Calu3 (cell line): ENCODE data around the gene ZC3H11A. TPM values are rescaled to one million over a fixed set of nuclear protein-coding genes. Genes with fewer than 3 reads are reported as not detected.
"Not testable (repeated sequence)": the region's sequence is repeated elsewhere in the genome, so short reads cannot be mapped to it uniquely, and the experiment has no call there.

ENCODE experiments used
- BruUV-seq: library from RNA; stranded (reverse); fragments of 400-500 nt; replicated peaks from 2 replicates; lab custom pipeline; 2021; lab: Mats Ljungman, UMichigan
- CTCF ChIA-PET: fragments of 300-600 bp; sonication (Branson Sonifier 250); formaldehyde crosslinking; loops from one replicate; lab custom pipeline; 2022; ENCODE audit warnings: antibody characterized with exemption; lab: Charles Lee
- DNase-seq: peaks from one replicate; pipeline ENCODE4 v3.0.0; 2022
- H3K27ac Mint-ChIP-seq: one replicate; pipeline ENCODE4 v1.8.0; 2022; ENCODE audit warnings: mixed read lengths; ENCODE audit not compliant: unreplicated experiment
- H3K27me3 Mint-ChIP-seq: one replicate; pipeline ENCODE4 v1.8.0; 2022; ENCODE audit warnings: mixed read lengths; ENCODE audit not compliant: unreplicated experiment
- H3K36me3 Mint-ChIP-seq: one replicate; pipeline ENCODE4 v1.8.0; 2022; ENCODE audit warnings: mild to moderate bottlenecking, moderate library complexity, mixed read lengths; ENCODE audit not compliant: insufficient read depth, unreplicated experiment
- H3K4me1 Mint-ChIP-seq: one replicate; pipeline ENCODE4 v1.8.0; 2022; ENCODE audit warnings: mild to moderate bottlenecking, low read depth, mixed read lengths; ENCODE audit not compliant: unreplicated experiment
- H3K4me3 Mint-ChIP-seq: one replicate; pipeline ENCODE4 v1.8.0; 2022; ENCODE audit warnings: mild to moderate bottlenecking, low read depth, moderate library complexity, mixed read lengths; ENCODE audit not compliant: unreplicated experiment
- H3K9me3 Mint-ChIP-seq: one replicate; pipeline ENCODE4 v1.8.0; 2022; ENCODE audit warnings: low read depth, mixed read lengths; ENCODE audit not compliant: unreplicated experiment
- intact Hi-C: fragments of 100-400 bp; cut with micrococcal nuclease; formaldehyde crosslinking; loops from one replicate; pipeline ENCODE4 v1.10.0; 2022; ENCODE audit not compliant: unreplicated experiment
- total RNA-seq: library from RNA; stranded (reverse); gene quantifications from 2 replicates; pipeline ENCODE4 v1.2.3, GENCODE V29; 2022
- TF ChIP-seq, protein P1 (sequence below): fragments of 200-600 bp; IDR thresholded peaks from one replicate; pipeline ENCODE4 v1.8.0; 2022; ENCODE audit warnings: antibody characterized with exemption; ENCODE audit not compliant: unreplicated experiment

The ZC3H11A gene
- total RNA-seq, 1 experiment from 2014 or later: 113 TPM

DNA sequence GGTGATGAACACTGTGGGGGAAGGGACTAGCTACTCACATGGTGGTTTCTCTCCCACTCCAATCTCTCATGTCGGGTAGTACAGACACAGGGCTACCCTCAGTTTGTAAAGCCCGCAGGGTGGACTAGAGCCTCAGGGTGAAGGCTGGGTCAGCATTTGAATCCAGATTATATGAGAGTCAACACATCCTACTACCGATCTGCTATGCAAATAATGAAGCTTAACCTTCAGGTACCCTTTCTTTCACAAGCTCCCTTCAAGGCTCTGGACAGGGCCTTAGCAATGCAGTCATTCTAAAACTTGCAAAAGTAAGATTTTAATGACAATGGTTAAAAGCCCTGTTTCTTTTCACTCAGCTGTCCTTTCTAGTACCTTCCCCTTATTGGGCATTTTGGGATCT, 5.5 kb upstream of the ZC3H11A start:
- Mint-ChIP-seq H3K9me3 (no peaks in the 10 kb centered on the region), H3K27me3 (no peaks in the 10 kb centered on the region), H3K36me3 (peaks cover 3% of the 10 kb centered on the region), H3K4me1 (peaks cover 17% of the 10 kb centered on the region), H3K4me3 (no peak overlapping the region), H3K27ac (no peak overlapping the region)
- intact Hi-C loops: no loop called here
- TF ChIP-seq, protein P1, sequence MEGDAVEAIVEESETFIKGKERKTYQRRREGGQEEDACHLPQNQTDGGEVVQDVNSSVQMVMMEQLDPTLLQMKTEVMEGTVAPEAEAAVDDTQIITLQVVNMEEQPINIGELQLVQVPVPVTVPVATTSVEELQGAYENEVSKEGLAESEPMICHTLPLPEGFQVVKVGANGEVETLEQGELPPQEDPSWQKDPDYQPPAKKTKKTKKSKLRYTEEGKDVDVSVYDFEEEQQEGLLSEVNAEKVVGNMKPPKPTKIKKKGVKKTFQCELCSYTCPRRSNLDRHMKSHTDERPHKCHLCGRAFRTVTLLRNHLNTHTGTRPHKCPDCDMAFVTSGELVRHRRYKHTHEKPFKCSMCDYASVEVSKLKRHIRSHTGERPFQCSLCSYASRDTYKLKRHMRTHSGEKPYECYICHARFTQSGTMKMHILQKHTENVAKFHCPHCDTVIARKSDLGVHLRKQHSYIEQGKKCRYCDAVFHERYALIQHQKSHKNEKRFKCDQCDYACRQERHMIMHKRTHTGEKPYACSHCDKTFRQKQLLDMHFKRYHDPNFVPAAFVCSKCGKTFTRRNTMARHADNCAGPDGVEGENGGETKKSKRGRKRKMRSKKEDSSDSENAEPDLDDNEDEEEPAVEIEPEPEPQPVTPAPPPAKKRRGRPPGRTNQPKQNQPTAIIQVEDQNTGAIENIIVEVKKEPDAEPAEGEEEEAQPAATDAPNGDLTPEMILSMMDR: no peak
- no peak for DNase-seq
- CTCF ChIA-PET: interaction anchor here (0.5 kb wide), 1 partner anchor 362 kb away, joined by 3 read pairs; no protein-coding TSS in a partner anchor
- no TSS peak for BruUV-seq

DNA sequence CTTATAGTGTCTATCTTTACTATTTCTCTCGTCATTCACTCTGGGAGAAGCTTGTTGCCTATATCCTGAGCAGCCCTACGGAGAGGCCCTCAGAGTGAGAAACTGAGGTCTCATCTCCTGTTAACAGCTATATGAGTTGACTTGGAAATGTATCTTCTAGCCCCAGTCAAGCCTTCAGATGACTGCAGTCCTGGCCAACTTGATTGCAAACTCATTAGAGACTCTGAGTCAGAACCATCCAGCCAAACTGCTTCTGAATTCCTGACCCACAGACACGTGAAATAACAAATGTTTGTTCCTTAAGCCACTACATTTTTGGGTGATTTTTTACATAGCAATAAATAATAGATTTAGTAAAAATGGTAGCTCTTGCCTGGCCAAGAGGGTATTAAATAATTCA, 3.9 kb upstream of the ZC3H11A start:
- TF ChIP-seq, protein P1: no peak
- intact Hi-C loops: no loop called here
- no peaks in the 10 kb centered on the region for H3K9me3 Mint-ChIP-seq
- H3K27me3 Mint-ChIP-seq: no peaks in the 10 kb centered on the region
- no peak overlapping the region for H3K27ac Mint-ChIP-seq
- no peak overlapping the region for H3K4me3 Mint-ChIP-seq
- H3K36me3 Mint-ChIP-seq: peaks cover 18% of the 10 kb centered on the region
- no TSS peak for BruUV-seq
- peaks cover 17% of the 10 kb centered on the region for H3K4me1 Mint-ChIP-seq
- DNase-seq: no peak
- CTCF ChIA-PET: no interaction called here

DNA sequence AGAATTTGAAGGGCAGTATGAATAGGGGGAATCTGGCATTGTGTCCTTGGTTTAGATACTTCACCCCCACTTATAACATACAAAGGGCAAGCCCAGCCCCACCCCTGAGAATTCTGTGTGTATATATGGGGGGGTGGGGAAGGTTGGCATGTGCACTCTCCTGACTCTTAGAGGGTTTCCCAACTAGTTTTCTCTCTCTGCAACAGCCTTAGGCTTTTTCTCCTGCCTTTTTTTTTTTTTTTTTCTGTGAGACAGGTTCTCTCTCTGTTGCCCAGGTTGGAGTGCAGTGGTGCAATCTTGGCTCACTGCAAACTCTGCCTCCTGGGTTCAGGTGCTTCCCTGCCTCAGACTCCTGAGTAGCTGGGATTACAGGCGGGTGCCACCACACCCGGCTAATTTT, 2.9 kb upstream of the ZC3H11A start:
- Mint-ChIP-seq H3K9me3 (peaks cover 2% of the 10 kb centered on the region), H3K4me3 (no peak overlapping the region), H3K36me3 (peaks cover 25% of the 10 kb centered on the region), H3K4me1 (peaks cover 27% of the 10 kb centered on the region), H3K27me3 (no peaks in the 10 kb centered on the region), H3K27ac (no peak overlapping the region)
- TF ChIP-seq, protein P1: no peak
- CTCF ChIA-PET: interaction anchor here (0.6 kb wide), 2 partner anchors 91 to 122 kb away, joined by 3 to 4 read pairs; no protein-coding TSS in a partner anchor
- BruUV-seq: no TSS peak
- no peak for DNase-seq
- intact Hi-C loops: no loop called here

DNA sequence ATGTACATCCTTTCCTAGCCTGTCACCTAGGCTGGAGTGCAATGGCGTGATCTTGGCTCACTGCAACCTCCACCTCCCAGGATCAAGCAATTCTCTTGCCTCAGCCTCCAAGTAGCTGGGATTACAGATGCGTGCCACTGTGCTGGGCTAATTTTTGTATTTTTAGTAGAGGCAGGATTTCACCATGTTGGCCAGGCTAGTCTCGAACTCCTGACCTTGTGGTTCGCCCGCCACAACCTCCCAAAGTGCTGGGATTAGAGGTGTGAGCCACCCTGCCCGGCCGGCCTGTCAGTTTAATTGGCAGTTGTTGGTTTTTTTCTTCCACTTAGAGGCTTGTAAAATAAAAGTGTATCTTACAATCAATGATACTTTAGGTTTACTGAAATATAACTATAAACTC, 1.9 kb upstream of the ZC3H11A start:
- BruUV-seq, H3K27me3 Mint-ChIP-seq, DNase-seq, intact Hi-C loops, H3K4me3 Mint-ChIP-seq, H3K27ac Mint-ChIP-seq, H3K9me3 Mint-ChIP-seq: not testable (repeated sequence)
- Mint-ChIP-seq H3K36me3 (peaks cover 34% of the 10 kb centered on the region), H3K4me1 (peaks cover 36% of the 10 kb centered on the region)
- CTCF ChIA-PET: interaction anchor here (0.6 to 1.8 kb wide), 2 partner anchors 20 to 1890 kb away, joined by 4 to 8 read pairs; no protein-coding TSS in a partner anchor

DNA sequence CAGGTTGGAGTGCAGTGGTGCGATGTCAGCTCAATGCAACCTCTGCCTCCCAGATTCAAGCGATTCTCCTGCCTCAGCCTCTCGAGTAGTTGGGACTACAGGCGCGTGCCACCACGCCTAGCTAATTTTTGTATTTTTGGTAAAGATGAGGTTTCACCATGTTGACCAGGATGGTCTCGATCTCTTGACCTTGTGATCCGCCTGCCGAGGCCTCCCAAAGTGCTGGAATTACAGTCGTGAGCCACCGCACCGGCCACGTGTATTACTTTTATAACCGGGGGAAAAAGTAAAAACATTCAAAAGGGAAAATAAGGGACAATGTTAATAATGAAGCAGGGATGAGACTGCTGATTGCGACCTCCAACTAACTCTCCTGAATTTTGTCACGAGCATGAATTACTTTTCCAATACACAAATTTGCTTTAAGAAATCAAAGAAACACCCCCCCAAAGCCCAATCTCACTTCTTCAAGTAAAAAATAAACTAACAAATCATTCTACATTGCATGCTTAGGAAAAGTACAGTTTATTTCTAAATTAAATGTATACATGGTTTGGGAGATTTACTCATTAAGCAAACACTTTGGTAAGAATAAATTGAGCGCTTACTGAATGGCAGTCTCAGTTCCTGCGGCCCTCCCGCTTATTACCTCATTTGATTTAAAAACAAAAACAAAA, 521 bp upstream of the ZC3H11A start:
- BruUV-seq: TSS peak; percentile 72
- CTCF ChIA-PET: interaction anchor here (1.8 kb wide), 1 partner anchor 21 kb away, joined by 8 read pairs; no protein-coding TSS in a partner anchor
- H3K4me3 Mint-ChIP-seq: peak overlapping the region; percentile 95
- H3K4me1 Mint-ChIP-seq: peaks cover 24% of the 10 kb centered on the region
- intact Hi-C loops: no loop called here
- peaks cover 2% of the 10 kb centered on the region for H3K9me3 Mint-ChIP-seq
- no peaks in the 10 kb centered on the region for H3K27me3 Mint-ChIP-seq
- H3K36me3 Mint-ChIP-seq: peaks cover 41% of the 10 kb centered on the region
- TF ChIP-seq, protein P1: no peak
- H3K27ac Mint-ChIP-seq: peak overlapping the region; percentile 99
- DNase-seq: no peak
